SU-DHL-6 (cell line): ENCODE results near the gene SOX13.

Experiments
- H2AFZ ChIP-seq: fragments of 200-600 bp; sonication (generic); 2 replicates; pipeline ENCODE4 v1.6.1; 2014; ENCODE audit warnings: low read depth, mild to moderate bottlenecking, moderate library complexity, mixed read lengths, antibody characterized with exemption, low read length; ENCODE audit not compliant: severe bottlenecking
- H3F3A ChIP-seq: fragments of 200-600 bp; shearing (Covaris generic); 2 replicates; pipeline ENCODE4 v1.6.0; 2016; ENCODE audit warnings: antibody characterized with exemption, mild to moderate bottlenecking; ENCODE audit not compliant: insufficient read depth
- H3K27ac ChIP-seq: fragments of 200-600 bp; sonication (generic); 2 replicates; pipeline ENCODE4 v1.5.1; 2016; ENCODE audit warnings: low read depth, mild to moderate bottlenecking, low read length, moderate library complexity, mixed read lengths
- H3K27me3 ChIP-seq: fragments of 200-600 bp; sonication (generic), shearing (Covaris generic); 2 replicates; pipeline ENCODE4 v1.6.0; 2014; ENCODE audit warnings: mild to moderate bottlenecking, low read length
- H3K36me3 ChIP-seq: fragments of 200-600 bp; sonication (generic); 2 replicates; pipeline ENCODE4 v1.6.1; 2014; ENCODE audit warnings: mild to moderate bottlenecking, low read length, mixed read lengths
- H3K4me2 ChIP-seq: fragments of 300-600, 200-600 bp; shearing (Covaris generic), sonication (generic); 2 replicates; pipeline ENCODE4 v1.6.0; 2014; ENCODE audit warnings: low read length, low read depth, mild to moderate bottlenecking; ENCODE audit not compliant: poor library complexity, severe bottlenecking
- H3K4me3 ChIP-seq: fragments of 200-600 bp; sonication (generic); 2 replicates; pipeline ENCODE4 v1.5.1; 2014; ENCODE audit warnings: antibody characterized with exemption, low read length, mild to moderate bottlenecking, mixed read lengths; ENCODE audit not compliant: insufficient read depth, poor library complexity, severe bottlenecking
- H3K79me2 ChIP-seq: fragments of 200-600 bp; sonication (generic); 2 replicates; pipeline ENCODE4 v1.6.1; 2014; ENCODE audit warnings: mild to moderate bottlenecking, low read length, moderate library complexity; ENCODE audit not compliant: insufficient read depth
- H3K9ac ChIP-seq: fragments of 200-600 bp; sonication (generic); 2 replicates; pipeline ENCODE4 v1.7.0; 2014; ENCODE audit warnings: mild to moderate bottlenecking, low read length
- H3K9me2 ChIP-seq: fragments of 200-600 bp; sonication (generic); replicated peaks from 2 replicates; pipeline ENCODE4 v1.6.1; 2014; ENCODE audit warnings: low read length; ENCODE audit not compliant: insufficient read depth
- H3K9me3 ChIP-seq: fragments of 200-600 bp; sonication (generic); 2 replicates; pipeline ENCODE4 v1.6.1; 2014; ENCODE audit warnings: low read length, mixed read lengths; ENCODE audit not compliant: insufficient read depth
- H4K20me1 ChIP-seq: fragments of 200-600 bp; sonication (generic); 2 replicates; pipeline ENCODE4 v1.6.1; 2014; ENCODE audit warnings: low read depth, mild to moderate bottlenecking, antibody characterized with exemption, low read length, moderate library complexity, mixed read lengths
- EZH2phosphoT487 ChIP-seq: fragments of 200-600 bp; sonication (generic), shearing (Covaris generic); conservative IDR thresholded peaks from 2 replicates; pipeline ENCODE4 v1.6.1; 2018; ENCODE audit warnings: mild to moderate bottlenecking, antibody characterized with exemption, low read length, moderate library complexity, mixed read lengths
- TF ChIP-seq, protein P1 (sequence below): fragments of 200-600 bp; sonication (generic); IDR thresholded peaks from one replicate; pipeline ENCODE4 v1.5.1; 2017; ENCODE audit warnings: antibody characterized with exemption, mild to moderate bottlenecking, low read length, moderate library complexity; ENCODE audit not compliant: insufficient read depth, poor library complexity, severe bottlenecking

Gene SOX13

DNA sequence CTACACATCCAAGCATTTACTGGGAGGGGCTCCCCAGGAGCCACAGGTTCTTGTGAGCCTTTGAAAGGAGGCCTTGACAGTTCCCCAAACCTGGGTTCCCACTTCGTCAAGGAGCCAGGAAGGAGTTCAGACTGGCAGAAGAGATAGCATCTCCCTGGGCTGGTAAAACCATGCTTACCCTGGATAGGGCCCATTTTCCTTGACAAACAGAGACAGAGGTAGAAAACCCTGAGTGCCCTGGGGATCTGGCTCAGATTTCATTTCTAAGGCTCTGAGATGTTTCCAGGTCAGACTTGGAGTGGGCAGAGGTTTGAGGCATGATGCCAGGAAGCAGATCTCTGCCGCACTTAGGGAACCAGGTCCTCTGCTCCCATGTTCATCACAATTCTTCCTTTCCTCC, 76.2 kb downstream of the SOX13 start:
- H3K36me3 ChIP-seq: no peaks in the 10 kb centered on the region
- no peak overlapping the region for H3K4me2 ChIP-seq
- H3K9me2 ChIP-seq: no peaks in the 10 kb centered on the region
- no peaks in the 10 kb centered on the region for H3K9me3 ChIP-seq
- no peak overlapping the region for H3K9ac ChIP-seq
- no peak overlapping the region for H3K4me3 ChIP-seq
- no peak overlapping the region for H3K27ac ChIP-seq
- no peaks in the 10 kb centered on the region for H3K79me2 ChIP-seq
- TF ChIP-seq, protein P1, sequence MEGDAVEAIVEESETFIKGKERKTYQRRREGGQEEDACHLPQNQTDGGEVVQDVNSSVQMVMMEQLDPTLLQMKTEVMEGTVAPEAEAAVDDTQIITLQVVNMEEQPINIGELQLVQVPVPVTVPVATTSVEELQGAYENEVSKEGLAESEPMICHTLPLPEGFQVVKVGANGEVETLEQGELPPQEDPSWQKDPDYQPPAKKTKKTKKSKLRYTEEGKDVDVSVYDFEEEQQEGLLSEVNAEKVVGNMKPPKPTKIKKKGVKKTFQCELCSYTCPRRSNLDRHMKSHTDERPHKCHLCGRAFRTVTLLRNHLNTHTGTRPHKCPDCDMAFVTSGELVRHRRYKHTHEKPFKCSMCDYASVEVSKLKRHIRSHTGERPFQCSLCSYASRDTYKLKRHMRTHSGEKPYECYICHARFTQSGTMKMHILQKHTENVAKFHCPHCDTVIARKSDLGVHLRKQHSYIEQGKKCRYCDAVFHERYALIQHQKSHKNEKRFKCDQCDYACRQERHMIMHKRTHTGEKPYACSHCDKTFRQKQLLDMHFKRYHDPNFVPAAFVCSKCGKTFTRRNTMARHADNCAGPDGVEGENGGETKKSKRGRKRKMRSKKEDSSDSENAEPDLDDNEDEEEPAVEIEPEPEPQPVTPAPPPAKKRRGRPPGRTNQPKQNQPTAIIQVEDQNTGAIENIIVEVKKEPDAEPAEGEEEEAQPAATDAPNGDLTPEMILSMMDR: no peak
- TF ChIP-seq EZH2phosphoT487: no peak
- no peak overlapping the region for H2AFZ ChIP-seq
- no peaks in the 10 kb centered on the region for H3F3A ChIP-seq
- no peaks in the 10 kb centered on the region for H4K20me1 ChIP-seq
- no peaks in the 10 kb centered on the region for H3K27me3 ChIP-seq

- TF ChIP-seq EZH2phosphoT487: no peak
- TF ChIP-seq, protein P1: no peak
- H3K4me3 ChIP-seq: no peak overlapping the region
Measured at GRCh38 chr1:204149635-204150565, 77.0 kb downstream of the SOX13 start.

GRCh38 chr1:204150702-204151551, 78.0 kb downstream of the SOX13 start:
- no peak overlapping the region for H3K4me2 ChIP-seq
- no peak overlapping the region for H3K4me3 ChIP-seq
- H3K36me3 ChIP-seq: no peaks in the 10 kb centered on the region
- no peaks in the 10 kb centered on the region for H3F3A ChIP-seq
- no peaks in the 10 kb centered on the region for H3K27me3 ChIP-seq
- H3K9me2 ChIP-seq: no peaks in the 10 kb centered on the region
- no peak overlapping the region for H3K9ac ChIP-seq
- no peak for TF ChIP-seq EZH2phosphoT487
- TF ChIP-seq, protein P1: no peak
- H3K9me3 ChIP-seq: no peaks in the 10 kb centered on the region
- H2AFZ ChIP-seq: no peak overlapping the region
- no peaks in the 10 kb centered on the region for H3K79me2 ChIP-seq
- H4K20me1 ChIP-seq: no peaks in the 10 kb centered on the region
- H3K27ac ChIP-seq: no peak overlapping the region

More at GRCh38 chr1:204149635-204150565, 77.0 kb downstream of the SOX13 start:
- no peaks in the 10 kb centered on the region for H3K9me3 ChIP-seq
- no peaks in the 10 kb centered on the region for H3K36me3 ChIP-seq
- H3F3A ChIP-seq: no peaks in the 10 kb centered on the region
- no peaks in the 10 kb centered on the region for H3K79me2 ChIP-seq
- H3K9me2 ChIP-seq: no peaks in the 10 kb centered on the region
- H2AFZ ChIP-seq: no peak overlapping the region
- no peak overlapping the region for H3K27ac ChIP-seq
- H3K9ac ChIP-seq: no peak overlapping the region
- no peaks in the 10 kb centered on the region for H4K20me1 ChIP-seq
- no peaks in the 10 kb centered on the region for H3K27me3 ChIP-seq
- H3K4me2 ChIP-seq: no peak overlapping the region
